K562 treated with DMSO at 1 percent for 24 hours (cell line): Measurements from ENCODE around the gene TENT4A. TPM values are rescaled to one million over a fixed set of nuclear protein-coding genes. Genes with fewer than 3 reads are reported as not detected.

Experiments used
- total RNA-seq: library from RNA; unstranded; fragments of 300-600 nt; gene quantifications from 2 replicates; pipeline ENCODE4 v1.2.3, GENCODE V29; 2022; ENCODE audit warnings: low read depth; ENCODE audit not compliant: insufficient read depth

TENT4A gene
- total RNA-seq, result 16.0 and 17.1 TPM in 2 replicates

GRCh38 chr5:6713274-6714225 is at the start of gene TENT4A:
TENT4A (plus strand) TSS chr5:6713432; CDS start chr5:6713984, 552 bp downstream.

Other genes with a start within 250 kb of the TENT4A start
- 44.2 and 48.9 TPM in 2 replicates for gene NSUN2, start 80.4 kb upstream of the TENT4A start, total RNA-seq
- 29.4 and 33.9 TPM in 2 replicates for gene SRD5A1, start 80.0 kb upstream of the TENT4A start, total RNA-seq